SK-N-SH treated with all-trans-retinoic acid at 6 μM for 48 hours (cell line): ENCODE results near the gene DNAJC19.

Source experiments
- ARNTL ChIP-seq: fragments of 450-650 bp; formaldehyde crosslinking; IDR thresholded peaks from 2 replicates; pipeline ENCODE4 v1.5.0; 2020; ENCODE audit warnings: low read depth, mild to moderate bottlenecking, moderate library complexity, borderline replicate concordance
- CREB5 ChIP-seq: fragments of 250-450 bp; sonication (Bioruptor Pico); IDR thresholded peaks from 2 replicates; pipeline ENCODE4 v1.5.1; 2020; ENCODE audit warnings: low read depth, mild to moderate bottlenecking, moderate library complexity
- CSDC2 ChIP-seq: fragments of 250-450 bp; sonication (Bioruptor Pico); IDR thresholded peaks from 2 replicates; pipeline ENCODE4 v1.5.0; 2020; ENCODE audit warnings: mild to moderate bottlenecking, moderate library complexity
- CSRNP3 ChIP-seq: fragments of 250-450 bp; sonication (Bioruptor Pico); IDR thresholded peaks from 2 replicates; pipeline ENCODE4 v1.5.1; 2021; ENCODE audit warnings: mild to moderate bottlenecking, moderate library complexity
- GLIS3 ChIP-seq: fragments of 250-450 bp; sonication (Bioruptor Pico); IDR thresholded peaks from 2 replicates; pipeline ENCODE4 v1.5.0; 2020; ENCODE audit warnings: mild to moderate bottlenecking, moderate library complexity
- PATZ1 ChIP-seq: fragments of 250-450 bp; sonication (Bioruptor Pico); IDR thresholded peaks from 2 replicates; pipeline ENCODE4 v1.8.0; 2020; ENCODE audit warnings: mild to moderate bottlenecking, moderate library complexity, borderline replicate concordance
- PPARA ChIP-seq: fragments of 250-450 bp; sonication (Bioruptor Pico); IDR thresholded peaks from 2 replicates; pipeline ENCODE4 v1.5.0; 2020; ENCODE audit warnings: mild to moderate bottlenecking, borderline replicate concordance
- RARB ChIP-seq: fragments of 250-450 bp; sonication (Bioruptor Pico); IDR thresholded peaks from 2 replicates; pipeline ENCODE4 v1.8.0; 2021; ENCODE audit warnings: mild to moderate bottlenecking, moderate library complexity
- SNAI2 ChIP-seq: fragments of 250-450 bp; sonication (Bioruptor Pico); IDR thresholded peaks from 2 replicates; pipeline ENCODE4 v1.5.0; 2020; ENCODE audit warnings: mild to moderate bottlenecking, moderate library complexity
- TCF4 ChIP-seq: fragments of 250-450 bp; sonication (Bioruptor Pico); IDR thresholded peaks from 2 replicates; pipeline ENCODE4 v1.8.0; 2021; ENCODE audit warnings: mild to moderate bottlenecking, moderate library complexity, borderline replicate concordance
- ZFP3 ChIP-seq: fragments of 250-450 bp; sonication (Bioruptor Pico); IDR thresholded peaks from 2 replicates; pipeline ENCODE4 v1.5.0; 2020; ENCODE audit warnings: mild to moderate bottlenecking, moderate library complexity
- ZFP30 ChIP-seq: fragments of 450-650 bp; formaldehyde crosslinking; IDR thresholded peaks from 2 replicates; pipeline ENCODE4 v1.5.0; 2022; ENCODE audit warnings: mild to moderate bottlenecking, moderate library complexity
- ZNF565 ChIP-seq: fragments of 450-650 bp; formaldehyde crosslinking; conservative IDR thresholded peaks from 2 replicates; pipeline ENCODE4 v1.5.0; 2020; ENCODE audit warnings: low read depth, mild to moderate bottlenecking, moderate library complexity

DNA sequence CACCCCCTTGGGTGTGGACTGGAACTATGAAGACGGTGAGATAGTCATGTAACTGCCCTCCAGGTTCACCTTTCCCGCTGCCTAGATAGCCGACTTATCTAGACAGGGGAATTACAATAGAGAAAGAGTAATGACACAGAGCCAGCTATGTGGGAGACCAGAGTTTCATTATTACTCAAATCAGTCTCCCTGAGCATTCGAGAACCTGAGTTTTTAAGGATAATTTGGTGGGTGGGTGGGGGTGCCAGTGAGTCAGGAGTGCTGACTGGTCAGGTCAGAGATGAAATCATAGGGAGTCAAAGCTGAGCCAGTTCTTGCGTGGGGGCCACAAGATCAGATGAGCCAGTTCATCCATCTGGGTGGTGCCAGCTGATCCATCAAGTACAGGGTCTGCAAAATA, 19.7 kb upstream of the DNAJC19 start:
- TF ChIP-seq TCF4 (CRISPR knock-in tag) = no peak
- TF ChIP-seq ZFP3 (CRISPR knock-in tag) = no peak
- no peak for TF ChIP-seq CSDC2 (CRISPR knock-in tag)
- no peak for TF ChIP-seq PATZ1 (CRISPR knock-in tag)
- TF ChIP-seq ARNTL (CRISPR knock-in tag) = no peak
- no peak for TF ChIP-seq CSRNP3
- no peak for TF ChIP-seq SNAI2 (CRISPR knock-in tag)
- TF ChIP-seq CREB5 (CRISPR knock-in tag) = no peak
- no peak for TF ChIP-seq PPARA (CRISPR knock-in tag)
- no peak for TF ChIP-seq ZNF565
- no peak for TF ChIP-seq RARB (CRISPR knock-in tag)
- no peak for TF ChIP-seq GLIS3 (CRISPR knock-in tag)
- no peak for TF ChIP-seq ZFP30 (CRISPR knock-in tag)
